Measurements from ENCODE around the gene EID2. TPM values are rescaled to one million over a fixed set of nuclear protein-coding genes. Genes with fewer than 3 reads are reported as not detected.

The EID2 gene
- total RNA-seq, 4 donors from 2014 or later = 7.5 to 10.0 (median 8.1) TPM

GRCh38 chr19:39582891-39583625 is 43.1 kb upstream of the EID2 start:
- no peak for TF ChIP-seq EP300 (IDR thresholded peaks at IDR 0.05; ENCODE audit: low read depth)
- TF ChIP-seq, protein P1, sequence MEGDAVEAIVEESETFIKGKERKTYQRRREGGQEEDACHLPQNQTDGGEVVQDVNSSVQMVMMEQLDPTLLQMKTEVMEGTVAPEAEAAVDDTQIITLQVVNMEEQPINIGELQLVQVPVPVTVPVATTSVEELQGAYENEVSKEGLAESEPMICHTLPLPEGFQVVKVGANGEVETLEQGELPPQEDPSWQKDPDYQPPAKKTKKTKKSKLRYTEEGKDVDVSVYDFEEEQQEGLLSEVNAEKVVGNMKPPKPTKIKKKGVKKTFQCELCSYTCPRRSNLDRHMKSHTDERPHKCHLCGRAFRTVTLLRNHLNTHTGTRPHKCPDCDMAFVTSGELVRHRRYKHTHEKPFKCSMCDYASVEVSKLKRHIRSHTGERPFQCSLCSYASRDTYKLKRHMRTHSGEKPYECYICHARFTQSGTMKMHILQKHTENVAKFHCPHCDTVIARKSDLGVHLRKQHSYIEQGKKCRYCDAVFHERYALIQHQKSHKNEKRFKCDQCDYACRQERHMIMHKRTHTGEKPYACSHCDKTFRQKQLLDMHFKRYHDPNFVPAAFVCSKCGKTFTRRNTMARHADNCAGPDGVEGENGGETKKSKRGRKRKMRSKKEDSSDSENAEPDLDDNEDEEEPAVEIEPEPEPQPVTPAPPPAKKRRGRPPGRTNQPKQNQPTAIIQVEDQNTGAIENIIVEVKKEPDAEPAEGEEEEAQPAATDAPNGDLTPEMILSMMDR (IDR thresholded peaks at IDR 0.05) = no peak
- no peak for TF ChIP-seq POLR2A (IDR thresholded peaks at IDR 0.05)
- TF ChIP-seq POLR2AphosphoS5 (IDR thresholded peaks at IDR 0.05) = no peak
- H3K4me1 ChIP-seq = no peaks in the 10 kb centered on the region
- no peaks in the 10 kb centered on the region for H3K36me3 ChIP-seq
- H3K4me3 ChIP-seq = no peak overlapping the region
- in situ Hi-C loops (cut with MboI; ENCODE audit: low pct_ligation_motif_present in 1 of 4, low pct_unique_long_range_greater_than_20kb in 1 of 4, low sequenced_read_pairs in 3 of 4) = no loop called here
- H3K27ac ChIP-seq = no peak overlapping the region
- WGBS, 2 donors (ENCODE audit: low coverage in 1 of 2) = 46 to 49% methylated on average over 6 to 8 of the region's 8 CpGs
- DNase-seq = no peak
- H3K9me3 ChIP-seq = peaks cover 0 to 5% of the 10 kb centered on the region in 2 donors
- H3K27me3 ChIP-seq = peaks cover 13% of the 10 kb centered on the region
- intact Hi-C loops (cut with DNase I; ENCODE audit: low total_unique reads) = no loop called here

DNA sequence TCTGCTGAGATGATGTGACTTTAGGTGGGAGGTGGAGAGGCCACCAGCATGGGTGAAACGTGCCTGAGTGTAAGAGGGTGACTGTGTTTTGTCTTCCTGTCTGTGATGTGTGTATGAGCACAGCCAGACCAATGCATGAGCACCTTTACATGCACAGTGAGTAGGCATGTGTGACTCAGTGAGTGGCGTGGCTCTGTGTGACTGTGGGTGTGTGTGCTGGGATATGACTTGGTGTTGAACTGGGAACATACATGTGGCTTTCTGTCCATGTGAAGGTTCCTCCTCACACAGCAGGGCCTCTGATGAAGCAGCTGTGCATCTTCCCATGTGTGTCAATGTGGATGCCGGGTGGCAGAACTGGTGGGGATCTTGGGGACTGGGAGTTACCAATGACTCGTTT is 42.5 kb upstream of the EID2 start:
- no peaks in the 10 kb centered on the region for H3K36me3 ChIP-seq
- DNase-seq = no peak
- peaks cover 0 to 5% of the 10 kb centered on the region in 2 donors for H3K9me3 ChIP-seq
- H3K4me1 ChIP-seq = no peaks in the 10 kb centered on the region
- in situ Hi-C loops (cut with MboI; ENCODE audit: low pct_ligation_motif_present in 1 of 4, low pct_unique_long_range_greater_than_20kb in 1 of 4, low sequenced_read_pairs in 3 of 4) = no loop called here
- WGBS, 2 donors (ENCODE audit: low coverage in 1 of 2) = 76% methylated on average over 4 of the region's 4 CpGs; no CpG with 5 or more reads in 1 of the 2 donors
- H3K27me3 ChIP-seq = peaks cover 7% of the 10 kb centered on the region
- intact Hi-C loops (cut with DNase I; ENCODE audit: low total_unique reads) = no loop called here
- H3K27ac ChIP-seq = no peak overlapping the region
- H3K4me3 ChIP-seq = no peak overlapping the region
- TF ChIP-seq POLR2A (IDR thresholded peaks at IDR 0.05) = no peak
- TF ChIP-seq POLR2AphosphoS5 (IDR thresholded peaks at IDR 0.05) = no peak
- TF ChIP-seq EP300 (IDR thresholded peaks at IDR 0.05; ENCODE audit: low read depth) = no peak
- TF ChIP-seq, protein P1 (IDR thresholded peaks at IDR 0.05) = no peak

DNA sequence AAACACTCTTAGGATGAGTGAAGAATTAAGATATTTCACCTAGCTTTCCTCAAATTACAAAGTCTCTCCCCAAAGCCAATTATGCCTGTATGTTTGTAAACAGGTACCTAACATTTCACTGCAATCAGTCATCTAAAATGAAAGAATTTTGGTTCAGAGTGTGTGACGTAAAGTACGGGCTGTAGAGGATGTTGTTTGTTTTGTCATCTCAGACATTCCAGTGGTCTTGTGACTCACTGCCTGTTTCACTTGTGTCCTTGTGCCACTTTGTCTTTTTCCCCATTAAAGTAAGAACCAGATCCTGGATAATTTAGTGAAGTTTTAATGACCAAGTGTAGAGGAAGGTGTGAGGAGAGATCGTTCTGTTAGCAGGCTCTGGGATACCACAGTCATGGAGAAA is 28.6 kb upstream of the EID2 start:
- TF ChIP-seq, protein P1 (IDR thresholded peaks at IDR 0.05) = no peak
- TF ChIP-seq POLR2AphosphoS5 (IDR thresholded peaks at IDR 0.05) (no peak), POLR2A (IDR thresholded peaks at IDR 0.05) (no peak), EP300 (IDR thresholded peaks at IDR 0.05; ENCODE audit: low read depth) (no peak)
- no peaks in the 10 kb centered on the region for H3K4me1 ChIP-seq
- H3K36me3 ChIP-seq = no peaks in the 10 kb centered on the region
- H3K27ac ChIP-seq = no peak overlapping the region
- no peak for DNase-seq
- WGBS, 2 donors (ENCODE audit: low coverage in 1 of 2) = 31 to 66% methylated on average over 2 to 3 of the region's 3 CpGs
- H3K27me3 ChIP-seq = peaks cover 6% of the 10 kb centered on the region
- no peak overlapping the region for H3K4me3 ChIP-seq
- no peaks in the 10 kb centered on the region for H3K9me3 ChIP-seq
- intact Hi-C loops (cut with DNase I; ENCODE audit: low total_unique reads) = no loop called here
- in situ Hi-C loops (cut with MboI; ENCODE audit: low pct_ligation_motif_present in 1 of 4, low pct_unique_long_range_greater_than_20kb in 1 of 4, low sequenced_read_pairs in 3 of 4) = no loop called here

DNA sequence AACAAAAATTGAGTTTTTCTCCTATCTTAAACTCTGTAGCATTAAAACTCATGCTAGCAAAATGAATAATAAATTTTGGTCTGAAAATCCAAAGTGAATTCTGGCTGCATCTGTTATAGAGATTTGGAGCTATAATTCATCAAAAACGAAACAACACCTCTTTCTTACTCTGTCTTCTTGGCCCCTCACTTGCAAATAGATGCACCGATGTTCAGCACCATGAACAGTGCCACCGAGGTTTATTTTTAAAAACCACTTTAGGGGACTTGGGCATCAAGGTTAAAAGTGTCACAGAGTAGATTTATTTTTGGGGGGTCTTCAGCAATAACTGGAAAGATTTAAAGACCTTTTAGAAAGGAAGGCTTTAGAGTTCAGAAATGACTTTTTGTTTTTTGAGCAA is 26.1 kb upstream of the EID2 start:
- H3K4me1 ChIP-seq = no peaks in the 10 kb centered on the region
- no peak for DNase-seq
- TF ChIP-seq, protein P1 (IDR thresholded peaks at IDR 0.05) = no peak
- TF ChIP-seq EP300 (IDR thresholded peaks at IDR 0.05; ENCODE audit: low read depth) (no peak), POLR2A (IDR thresholded peaks at IDR 0.05) (no peak), POLR2AphosphoS5 (IDR thresholded peaks at IDR 0.05) (no peak)
- intact Hi-C loops (cut with DNase I; ENCODE audit: low total_unique reads) (no loop called here), in situ Hi-C loops (cut with MboI; ENCODE audit: low pct_ligation_motif_present in 1 of 4, low pct_unique_long_range_greater_than_20kb in 1 of 4, low sequenced_read_pairs in 3 of 4) (no loop called here)
- 48 to 54% methylated on average over 3 of the region's 3 CpGs for WGBS, 2 donors (ENCODE audit: low coverage in 1 of 2)
- H3K27me3 ChIP-seq = peaks cover 6% of the 10 kb centered on the region
- no peaks in the 10 kb centered on the region for H3K36me3 ChIP-seq
- H3K4me3 ChIP-seq = no peak overlapping the region
- no peak overlapping the region for H3K27ac ChIP-seq
- no peaks in the 10 kb centered on the region for H3K9me3 ChIP-seq
